HG02759 (cell line): ENCODE measurements around the gene ZNF678.
"Not testable (repeated sequence)": the region's sequence is repeated elsewhere in the genome, so short reads cannot be mapped to it uniquely, and the experiment has no call there.

Experiments used
- ATAC-seq: cut with Tn5 transposase; IDR thresholded peaks from one replicate; pipeline ENCODE4 v1.9.1; 2021; ENCODE audit warnings: mild to moderate bottlenecking, moderate library complexity; ENCODE audit not compliant: unreplicated experiment

Gene ZNF678

DNA sequence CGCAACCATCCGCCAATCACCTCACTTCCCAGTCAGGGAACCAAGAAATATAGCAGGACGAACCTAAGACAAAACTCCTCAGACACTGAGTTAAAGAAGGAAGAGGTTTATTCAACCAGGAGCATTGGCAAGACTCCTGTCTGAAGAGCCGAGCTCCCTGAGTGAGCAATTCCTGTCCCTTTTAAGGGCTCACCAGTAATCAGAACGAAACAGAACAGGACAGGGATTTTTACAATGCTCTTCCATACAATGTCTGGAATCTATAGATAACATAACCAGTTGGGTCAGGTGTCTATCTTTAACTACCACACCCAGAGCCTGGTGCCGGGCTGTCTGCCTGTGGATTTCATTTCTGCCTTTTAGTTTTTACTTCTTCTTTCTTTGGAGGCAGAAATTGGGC is 32.9 kb downstream of the ZNF678 start:
- ATAC-seq = not testable (repeated sequence)

DNA sequence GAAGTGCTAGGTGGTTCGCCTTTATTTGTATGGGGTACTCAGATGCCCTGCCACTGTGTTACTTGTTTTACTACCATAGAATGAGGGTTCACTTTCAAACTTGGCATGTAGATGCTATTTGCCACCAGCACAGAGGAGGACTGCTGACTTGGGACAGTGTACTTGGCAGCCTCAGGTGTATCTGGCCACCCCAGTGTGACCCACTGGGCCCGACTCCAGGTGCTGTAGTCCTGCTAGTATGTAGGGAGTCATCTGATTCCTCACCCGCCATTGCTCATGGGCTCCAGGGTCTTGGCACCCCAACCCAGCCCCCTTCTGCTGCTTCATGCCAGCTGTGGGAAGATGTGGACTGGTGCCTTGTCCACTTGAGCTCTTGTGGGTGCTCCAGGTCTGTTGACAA is 40.0 kb downstream of the ZNF678 start:
- ATAC-seq = no peak

DNA sequence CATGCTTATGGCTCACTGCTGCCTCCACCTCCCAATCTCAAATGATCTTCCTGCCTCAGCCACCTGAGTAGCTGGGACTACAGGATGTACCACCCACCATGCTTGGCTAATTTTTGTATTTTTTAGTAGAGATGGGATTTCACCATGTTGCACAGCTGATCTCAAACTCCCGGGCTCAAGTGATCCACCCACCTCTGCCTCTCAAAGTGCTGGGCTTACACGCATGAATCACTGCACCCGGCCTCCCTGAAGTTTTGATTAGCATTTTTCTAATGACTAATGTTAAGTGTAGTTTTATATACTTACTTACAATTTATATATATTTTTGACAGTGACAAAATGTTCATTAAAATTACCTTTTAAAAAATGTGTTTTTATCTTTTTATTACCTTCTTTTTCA is 41.1 kb downstream of the ZNF678 start:
- ATAC-seq = no peak

- ATAC-seq = not testable (repeated sequence)
Measured at GRCh38 chr1:227606271-227606670, 42.9 kb downstream of the ZNF678 start.

- no peak for ATAC-seq
Measured at GRCh38 chr1:227607336-227607898, 44.1 kb downstream of the ZNF678 start.

DNA sequence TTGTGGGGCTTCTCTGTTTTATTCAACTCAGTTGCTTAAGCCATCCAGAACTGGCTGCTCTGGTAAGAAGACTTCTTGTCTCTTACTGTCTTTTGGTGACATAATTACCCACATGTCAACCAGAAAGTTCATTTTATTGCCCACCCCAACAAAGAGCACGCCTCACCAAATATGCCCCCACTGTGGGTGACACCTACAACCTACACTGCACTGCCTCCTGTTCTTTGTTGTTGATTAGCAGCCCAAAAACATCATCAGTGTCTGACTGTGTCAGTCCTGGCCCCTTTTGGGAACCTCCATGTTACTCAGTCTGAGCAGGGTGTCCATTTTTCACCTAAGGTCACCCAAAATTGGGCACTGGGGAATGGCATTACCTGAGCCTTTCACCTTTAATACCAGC is 49.3 kb downstream of the ZNF678 start:
- no peak for ATAC-seq

DNA sequence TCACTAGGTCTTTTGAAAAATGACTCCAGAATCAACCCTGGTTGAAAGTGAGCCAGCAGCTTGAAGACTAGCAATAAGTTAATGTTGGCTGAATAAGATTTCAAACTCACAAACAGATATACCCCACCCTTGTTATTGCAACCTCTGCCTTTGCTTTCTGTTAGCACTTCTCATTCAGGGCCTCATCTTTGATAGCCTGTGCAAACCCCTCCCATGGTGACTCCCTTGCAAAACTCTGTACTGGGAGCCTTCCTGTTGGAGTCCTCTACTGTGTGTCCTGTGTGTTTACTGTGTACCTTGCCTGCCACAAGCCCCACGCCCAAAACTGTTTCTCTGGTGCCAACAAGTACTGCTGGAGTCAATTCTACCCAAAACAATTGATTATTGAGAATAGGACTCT is 50.2 kb downstream of the ZNF678 start:
- ATAC-seq = no peak

DNA sequence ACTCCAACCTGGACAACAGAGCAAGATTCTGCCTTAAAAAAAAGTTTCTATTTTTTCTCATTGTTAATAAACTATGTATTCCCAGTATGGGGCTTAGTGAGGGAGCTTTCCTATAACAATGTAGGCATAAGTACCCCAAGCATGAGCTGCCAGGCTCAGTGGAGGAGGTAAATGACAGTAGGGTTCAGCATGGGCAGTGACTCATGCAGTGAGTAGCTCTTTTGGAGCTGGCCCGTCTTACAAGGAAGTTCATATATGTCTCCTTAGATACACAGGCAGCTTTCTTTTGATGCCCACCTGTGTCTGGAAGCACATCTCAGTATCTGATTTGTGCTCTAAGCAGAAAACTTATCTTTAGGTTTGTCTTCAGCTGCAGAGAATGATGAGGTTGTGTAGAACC is 57.9 kb downstream of the ZNF678 start:
- no peak for ATAC-seq

DNA sequence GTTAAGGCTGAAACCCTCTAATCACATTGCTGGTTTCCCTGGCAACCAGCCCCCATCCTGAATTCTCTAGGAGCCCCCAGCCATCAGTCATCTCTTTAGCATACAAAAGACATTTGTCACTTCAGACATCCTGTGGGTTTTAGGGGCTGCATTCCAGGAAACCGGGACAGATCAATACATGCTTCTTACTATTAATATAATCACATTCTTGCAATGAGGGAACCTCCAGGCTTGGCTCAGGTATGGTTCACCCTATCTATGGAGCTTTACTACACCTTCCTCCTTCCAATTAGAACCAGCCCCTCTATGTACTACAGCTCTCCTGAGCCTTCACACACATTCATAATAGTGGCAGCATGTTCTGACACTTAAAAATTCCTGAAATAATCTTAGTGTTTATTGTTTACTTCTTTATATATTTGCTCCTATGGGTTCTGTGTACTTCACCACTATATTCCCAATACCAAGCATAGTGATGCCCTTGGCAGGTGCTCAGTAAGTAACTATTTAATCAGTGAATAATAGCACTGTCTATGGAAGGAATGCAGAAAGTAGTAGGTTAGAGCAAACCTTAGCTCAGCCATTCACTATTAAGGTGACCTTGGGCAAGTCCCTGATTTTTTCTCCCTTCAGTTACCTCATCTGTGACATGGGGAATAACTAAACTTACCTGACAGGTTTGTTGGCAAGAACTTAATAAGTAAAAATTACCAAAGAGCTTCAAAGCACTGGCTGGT is 59.6 kb downstream of the ZNF678 start:
- no peak for ATAC-seq

DNA sequence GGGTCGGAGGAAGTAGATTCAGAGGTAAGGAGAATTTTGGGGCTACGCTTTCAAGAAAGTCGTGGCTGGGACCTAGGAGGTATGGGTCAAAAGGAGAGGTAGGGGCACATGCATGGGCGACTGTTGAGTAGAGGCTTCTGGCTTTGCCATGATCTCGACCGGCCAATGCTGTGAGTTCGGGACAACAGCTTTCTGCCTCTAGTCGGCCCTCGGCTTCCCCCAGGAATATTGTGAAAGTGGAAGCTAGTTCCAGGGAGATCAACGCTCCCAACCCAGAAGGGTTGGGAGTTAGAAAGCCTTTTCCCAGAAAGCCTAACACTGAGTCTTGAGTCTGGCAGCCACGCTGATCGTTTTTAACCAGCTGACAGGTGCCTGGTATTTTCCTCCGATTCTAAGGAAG is 69.0 kb downstream of the ZNF678 start:
- ATAC-seq = no peak

DNA sequence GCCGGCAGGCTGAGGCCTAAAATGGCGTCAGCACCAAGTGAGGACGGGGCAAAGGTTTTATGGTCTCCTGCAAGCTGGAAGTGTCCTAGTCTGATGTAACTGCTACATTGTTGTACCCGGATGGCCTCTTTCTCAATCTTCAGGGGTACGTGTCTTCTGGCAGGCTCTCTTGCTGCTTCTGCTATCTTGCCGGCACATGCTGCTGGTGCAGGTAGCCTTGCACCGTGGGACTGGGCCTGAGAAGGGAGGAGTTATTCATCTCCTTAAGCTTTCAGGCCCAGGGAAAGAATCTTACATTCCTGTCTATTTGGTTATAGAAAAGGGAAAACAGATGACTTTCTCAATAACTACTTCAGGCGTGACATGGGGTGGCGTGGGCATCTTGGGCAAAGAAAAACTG is 72.2 kb downstream of the ZNF678 start:
- ATAC-seq = no peak

- no peak for ATAC-seq
Measured at GRCh38 chr1:227654431-227654830, 91.1 kb downstream of the ZNF678 start.

- ATAC-seq = no peak
Measured at GRCh38 chr1:227654858-227655752, 91.7 kb downstream of the ZNF678 start.

- ATAC-seq = no peak
Measured at GRCh38 chr1:227661495-227661894, 98.1 kb downstream of the ZNF678 start.

DNA sequence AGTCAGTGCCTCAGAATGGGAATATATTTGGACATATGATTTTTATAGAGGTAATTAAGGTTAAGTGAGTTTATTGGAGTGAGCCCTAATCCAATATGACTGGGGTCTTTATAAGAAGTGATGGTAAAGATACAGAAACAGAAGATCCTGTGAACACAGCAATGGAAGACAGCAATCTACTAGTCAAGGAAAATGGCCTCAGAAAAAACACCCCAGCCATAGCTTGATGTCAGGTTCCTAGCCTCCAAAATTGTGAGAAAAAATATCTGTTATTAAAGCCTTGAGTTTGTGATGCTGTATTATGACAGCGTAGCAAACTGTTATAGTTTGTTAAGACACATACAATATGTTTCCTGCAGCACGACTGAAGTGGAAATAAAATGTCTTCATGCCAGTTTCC is 99.6 kb downstream of the ZNF678 start:
- no peak for ATAC-seq

DNA sequence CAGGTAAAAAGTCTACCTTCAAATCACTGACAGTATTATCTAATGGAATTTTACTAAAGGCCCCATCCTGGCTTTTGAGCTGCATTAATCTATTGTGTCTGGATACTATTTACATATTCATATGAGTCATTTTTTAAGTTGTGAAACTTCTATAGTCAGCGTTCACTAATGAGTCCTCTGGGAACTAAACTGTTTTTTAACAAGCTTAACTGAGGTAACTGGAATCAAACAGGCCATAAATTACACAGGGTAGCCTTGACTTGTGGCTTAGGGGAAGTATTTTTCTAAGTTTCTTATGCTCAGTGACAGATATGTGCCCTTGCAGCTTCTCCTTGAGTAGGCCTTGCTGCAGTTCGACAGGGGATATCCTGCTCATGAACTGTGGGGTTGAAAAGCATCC is 102.9 kb downstream of the ZNF678 start:
- ATAC-seq = no peak

GRCh38 chr1:227673441-227673840 is 110.1 kb downstream of the ZNF678 start:
- ATAC-seq = no peak

DNA sequence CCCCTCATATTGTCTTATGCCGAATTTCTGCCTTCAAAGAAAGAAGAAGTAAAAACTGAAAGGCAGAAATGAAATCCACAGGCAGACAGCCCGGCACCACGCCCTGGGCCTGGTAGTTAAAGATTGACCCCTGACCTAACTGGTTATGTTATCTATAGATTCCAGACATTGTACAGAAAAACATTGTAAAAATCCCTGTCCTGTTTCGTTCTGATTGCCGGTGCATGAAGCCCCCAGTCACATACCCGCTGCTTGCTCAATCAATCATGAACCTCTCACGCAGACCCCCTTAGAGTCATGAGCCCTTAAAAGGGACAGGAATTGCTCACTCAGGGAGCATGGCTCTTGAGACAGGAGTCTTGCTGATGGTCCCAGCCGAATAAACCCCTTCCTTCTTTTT is 122.5 kb downstream of the ZNF678 start:
- ATAC-seq = no peak

DNA sequence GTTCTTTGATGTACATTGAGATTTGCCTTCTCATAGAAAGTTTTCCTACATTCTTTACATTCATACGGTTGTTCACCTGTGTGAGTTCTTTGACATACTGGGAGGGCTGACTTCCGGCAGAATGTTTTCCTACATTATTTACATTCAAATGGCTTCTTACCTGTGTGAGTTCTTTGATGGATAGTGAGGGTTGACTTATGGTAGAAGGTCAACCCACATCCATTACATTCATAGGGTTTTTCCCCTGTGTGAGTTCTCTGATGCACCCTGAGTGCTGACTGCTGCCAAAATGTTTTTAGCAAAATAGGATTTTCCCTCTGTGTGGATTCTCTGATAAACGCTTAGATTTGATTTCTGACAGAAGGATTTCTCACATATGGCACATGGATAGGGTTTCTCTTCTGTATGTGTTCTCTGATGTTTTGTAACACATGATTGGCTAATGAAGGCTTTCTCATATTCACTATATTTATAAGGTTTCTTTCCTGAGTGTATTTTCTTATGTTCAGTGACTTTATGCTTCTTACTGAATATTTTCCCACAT is 134.0 kb downstream of the ZNF678 start:
- ATAC-seq = no peak

DNA sequence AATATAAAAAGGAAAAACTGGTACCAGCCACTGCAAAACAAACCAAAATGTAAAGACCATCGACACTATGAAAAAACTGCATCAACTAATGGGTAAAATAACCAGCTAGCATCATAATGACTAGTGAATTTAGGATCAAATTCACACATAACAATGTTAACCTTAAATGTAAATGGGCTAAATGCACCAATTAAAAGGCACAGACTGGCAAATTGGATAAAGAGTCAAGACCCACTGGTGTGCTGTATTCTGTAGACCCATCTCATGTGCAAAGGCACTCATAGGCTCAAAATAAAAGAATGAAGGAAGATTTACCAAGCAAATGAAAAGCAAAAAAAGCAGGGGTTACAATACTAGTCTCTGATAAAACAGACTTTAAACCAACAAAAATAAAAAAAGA is 138.3 kb downstream of the ZNF678 start:
- ATAC-seq = not testable (repeated sequence)

GRCh38 chr1:227707846-227708245 is 144.5 kb downstream of the ZNF678 start:
- ATAC-seq = no peak

- ATAC-seq = no peak
Measured at GRCh38 chr1:227709451-227709850, 146.1 kb downstream of the ZNF678 start.
